C4-2B (cell line): Measurements from ENCODE around the gene MEIOB.

Experiments used
- H3K27ac ChIP-seq: fragments of 450-650 bp; 2 replicates; pipeline ENCODE4 v1.5.1; 2017
- ZFX ChIP-seq: fragments of 450-650 bp; IDR thresholded peaks from 2 replicates; pipeline ENCODE4 v1.6.1; 2017
- TF ChIP-seq, protein P1 (sequence below): fragments of 450-650 bp; conservative IDR thresholded peaks from 2 replicates; pipeline ENCODE4 v1.5.1; 2017; ENCODE audit warnings: mild to moderate bottlenecking

The MEIOB gene

DNA sequence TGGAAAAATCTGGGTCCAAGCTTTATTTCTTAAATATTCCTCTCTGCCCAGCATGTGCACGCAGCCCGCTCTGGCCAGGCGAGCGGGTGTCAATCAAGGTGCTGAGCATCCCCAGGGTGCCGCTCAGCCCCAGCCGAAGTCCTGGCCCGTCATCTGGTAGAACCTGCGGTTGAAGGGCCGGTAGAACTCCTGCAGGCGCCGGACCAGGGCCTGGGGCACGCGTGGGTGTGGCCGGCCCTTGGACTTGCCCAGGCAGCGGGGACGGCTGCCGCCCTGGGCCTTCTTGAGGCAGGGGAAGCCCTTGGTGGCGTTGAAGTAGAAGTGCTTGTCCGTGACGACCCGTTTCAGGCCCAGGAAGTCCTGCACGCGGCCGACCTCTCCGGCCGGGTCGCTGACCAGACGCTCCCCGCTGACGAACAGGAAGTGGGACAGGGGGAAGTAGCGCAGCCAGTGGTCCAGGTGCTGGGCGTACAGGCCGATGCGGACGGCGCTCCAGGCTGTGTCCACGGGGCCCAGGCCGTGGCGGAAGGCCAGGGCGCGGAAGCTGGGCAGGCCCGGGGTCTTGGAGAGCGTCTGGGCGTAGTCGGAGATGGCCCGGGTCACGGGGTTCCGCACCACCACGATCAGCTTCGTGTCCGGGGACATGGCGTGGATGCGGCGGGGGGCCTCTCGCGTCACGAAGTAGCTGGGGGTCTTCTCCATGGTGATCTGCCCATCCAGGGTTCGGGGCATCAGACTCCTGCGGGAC is 39.7 kb upstream of the MEIOB start:
- no peak for TF ChIP-seq ZFX
- TF ChIP-seq, protein P1, sequence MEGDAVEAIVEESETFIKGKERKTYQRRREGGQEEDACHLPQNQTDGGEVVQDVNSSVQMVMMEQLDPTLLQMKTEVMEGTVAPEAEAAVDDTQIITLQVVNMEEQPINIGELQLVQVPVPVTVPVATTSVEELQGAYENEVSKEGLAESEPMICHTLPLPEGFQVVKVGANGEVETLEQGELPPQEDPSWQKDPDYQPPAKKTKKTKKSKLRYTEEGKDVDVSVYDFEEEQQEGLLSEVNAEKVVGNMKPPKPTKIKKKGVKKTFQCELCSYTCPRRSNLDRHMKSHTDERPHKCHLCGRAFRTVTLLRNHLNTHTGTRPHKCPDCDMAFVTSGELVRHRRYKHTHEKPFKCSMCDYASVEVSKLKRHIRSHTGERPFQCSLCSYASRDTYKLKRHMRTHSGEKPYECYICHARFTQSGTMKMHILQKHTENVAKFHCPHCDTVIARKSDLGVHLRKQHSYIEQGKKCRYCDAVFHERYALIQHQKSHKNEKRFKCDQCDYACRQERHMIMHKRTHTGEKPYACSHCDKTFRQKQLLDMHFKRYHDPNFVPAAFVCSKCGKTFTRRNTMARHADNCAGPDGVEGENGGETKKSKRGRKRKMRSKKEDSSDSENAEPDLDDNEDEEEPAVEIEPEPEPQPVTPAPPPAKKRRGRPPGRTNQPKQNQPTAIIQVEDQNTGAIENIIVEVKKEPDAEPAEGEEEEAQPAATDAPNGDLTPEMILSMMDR, result no peak
- no peak overlapping the region for H3K27ac ChIP-seq

DNA sequence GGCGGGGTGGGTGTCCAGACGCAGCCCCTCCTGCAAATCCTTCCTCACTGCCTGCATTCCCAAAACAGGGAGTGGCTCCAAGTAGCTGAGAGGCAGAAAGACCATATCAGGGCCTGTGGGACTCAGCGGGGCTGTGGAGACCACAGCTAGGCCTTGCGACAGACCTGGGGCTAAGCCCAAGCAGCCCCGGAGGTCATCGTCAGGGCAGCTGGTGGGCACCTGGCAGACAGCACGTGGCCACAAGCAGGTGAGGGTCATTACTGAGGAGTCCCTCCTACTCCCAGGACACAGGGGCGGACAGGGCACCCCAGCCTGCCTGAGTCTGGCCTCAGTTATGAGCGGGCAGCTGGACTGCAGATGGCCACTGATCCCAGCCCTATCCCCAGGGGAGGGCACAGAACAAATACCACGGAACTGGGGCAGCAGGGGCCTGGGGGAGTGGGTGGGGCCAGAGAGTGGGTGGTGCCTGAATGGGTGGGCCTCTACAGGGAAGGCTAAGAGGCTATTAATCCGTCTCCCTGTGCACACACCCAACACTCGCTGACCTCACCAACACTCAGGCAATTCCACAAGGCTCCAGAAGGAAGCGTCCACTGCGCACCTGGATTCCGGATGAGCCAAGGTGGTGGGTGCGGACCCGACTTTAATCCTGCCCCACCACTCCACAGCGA is 37.7 kb upstream of the MEIOB start:
- no peak overlapping the region for H3K27ac ChIP-seq
- no peak for TF ChIP-seq ZFX
- TF ChIP-seq, protein P1, result no peak

DNA sequence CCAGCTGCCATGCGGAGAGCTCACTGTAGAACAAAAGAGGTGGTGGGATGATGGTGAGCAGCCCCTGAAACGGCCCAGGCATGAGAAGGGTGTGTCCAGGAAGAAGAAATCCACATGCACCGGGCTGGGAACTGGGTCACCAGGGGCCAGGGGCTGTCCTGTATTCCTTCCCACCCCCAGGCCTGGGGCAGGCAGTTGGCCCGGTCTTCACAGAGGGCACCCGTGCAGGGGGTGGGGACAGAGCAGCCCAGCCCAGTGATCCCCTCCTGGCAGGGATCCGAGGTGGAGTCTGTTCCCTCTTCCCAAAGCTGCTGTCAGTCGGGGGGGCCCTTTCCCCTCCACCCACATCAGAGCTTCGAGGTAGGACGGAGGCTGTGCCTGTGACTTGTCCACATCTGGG is 37.0 kb upstream of the MEIOB start:
- TF ChIP-seq ZFX, result no peak
- TF ChIP-seq, protein P1, result no peak
- H3K27ac ChIP-seq, result no peak overlapping the region

DNA sequence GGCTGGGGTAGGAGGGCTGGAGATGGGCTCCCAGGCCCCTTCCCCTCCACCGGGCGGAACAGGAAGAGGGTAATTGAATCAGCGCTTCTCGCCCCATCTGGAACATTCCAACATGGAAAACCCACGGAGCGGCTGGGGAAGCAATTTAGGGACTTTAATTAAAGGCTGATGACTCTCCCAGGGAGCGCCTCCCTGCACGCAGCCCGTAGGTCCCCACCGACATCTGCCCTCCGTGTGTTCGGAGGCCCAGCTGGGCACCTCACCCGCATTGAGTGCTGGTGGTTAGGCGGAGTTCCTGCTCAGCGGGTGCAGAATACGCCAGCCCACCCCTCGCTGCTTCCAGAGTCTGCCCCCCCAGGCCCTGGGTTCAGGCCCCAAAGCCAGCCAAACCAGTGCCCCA is 36.2 kb upstream of the MEIOB start:
- no peak overlapping the region for H3K27ac ChIP-seq
- TF ChIP-seq ZFX, result no peak
- TF ChIP-seq, protein P1, result no peak

DNA sequence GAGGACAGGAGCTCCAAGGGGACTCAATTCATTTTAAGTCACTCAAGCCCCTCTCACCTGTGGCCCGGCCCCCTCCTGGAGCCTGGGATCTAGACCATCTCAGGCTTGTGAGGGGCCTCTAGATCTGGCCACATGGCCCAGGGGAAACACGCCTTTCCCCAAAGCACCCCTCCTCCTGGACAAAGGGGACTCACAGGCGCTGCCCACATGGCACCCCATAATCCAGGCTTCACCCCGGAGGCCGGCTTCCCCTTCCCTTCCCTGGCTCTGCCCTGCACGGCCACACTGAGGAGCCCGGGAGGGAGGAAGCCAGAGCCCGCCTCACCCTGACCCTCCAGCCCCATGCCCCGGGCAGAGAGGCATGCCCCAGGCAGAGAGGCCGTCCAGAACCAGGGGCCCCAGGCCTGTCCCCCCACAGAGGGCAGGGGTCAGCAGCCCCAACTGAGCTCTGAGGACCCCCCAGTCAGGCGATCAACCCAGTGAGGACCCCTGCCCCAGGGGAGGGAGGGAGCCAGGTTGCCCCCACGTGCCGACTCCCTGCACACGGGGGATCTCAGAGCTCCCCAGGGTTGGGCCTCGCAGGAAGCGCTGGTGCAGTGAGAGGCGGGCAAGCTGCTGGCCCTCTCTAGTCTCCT is 35.4 kb upstream of the MEIOB start:
- H3K27ac ChIP-seq, result no peak overlapping the region
- TF ChIP-seq, protein P1, result no peak
- no peak for TF ChIP-seq ZFX

DNA sequence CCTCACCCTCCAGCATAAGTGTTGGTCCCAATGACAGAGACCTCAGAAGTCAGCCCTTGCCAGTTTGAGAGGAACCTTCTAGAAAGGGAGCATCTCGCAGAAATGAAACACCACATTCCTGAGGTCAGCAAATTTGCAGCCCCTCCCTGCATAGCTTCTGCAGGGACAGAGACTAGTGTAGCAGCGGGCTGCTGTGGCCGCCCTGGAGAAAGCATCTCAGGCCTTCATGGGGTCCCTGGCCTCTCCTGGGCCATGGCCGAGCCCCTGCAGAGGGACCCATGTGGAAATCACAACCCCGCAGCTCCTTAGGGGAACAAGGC is 34.8 kb upstream of the MEIOB start:
- H3K27ac ChIP-seq, result no peak overlapping the region
- TF ChIP-seq, protein P1, result no peak
- TF ChIP-seq ZFX, result no peak
